ENCODE data around the gene NRP1.
"Not testable (repeated sequence)": the region's sequence is repeated elsewhere in the genome, so short reads cannot be mapped to it uniquely, and the experiment has no call there.

NRP1 gene

DNA sequence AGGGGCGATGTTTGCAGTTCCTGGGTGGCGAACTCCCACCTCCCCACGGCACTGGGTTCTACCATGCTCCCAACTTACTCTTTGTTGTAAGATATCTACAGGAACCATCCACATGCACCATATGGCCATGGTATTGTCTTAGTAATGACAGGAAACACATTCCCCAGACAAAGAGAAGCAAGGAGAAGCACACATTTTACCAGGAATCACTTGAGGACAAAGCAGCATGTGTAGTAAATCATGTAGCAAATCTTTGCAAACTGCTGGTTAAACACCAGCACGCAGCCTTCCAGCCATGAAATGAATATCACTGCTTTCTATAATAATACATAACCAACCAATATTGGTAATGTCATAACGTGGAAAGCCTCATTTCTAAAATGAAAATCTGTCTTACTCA lies 101.2 kb downstream of the NRP1 start:
- WGBS (ENCODE audit: insufficient coverage, insufficient read length) = no CpG with 5 or more reads among the region's 5 CpGs
- Histone ChIP-seq H3K9me3 (ENCODE audit: control insufficient read depth, insufficient read depth, low read length) (no peaks in the 10 kb centered on the region), H3K4me1 (ENCODE audit: control insufficient read depth, insufficient read depth, low read length) (0 out of 2 replicates have a peak, but pooled peaks cover 1% of the 10 kb centered on the region)

DNA sequence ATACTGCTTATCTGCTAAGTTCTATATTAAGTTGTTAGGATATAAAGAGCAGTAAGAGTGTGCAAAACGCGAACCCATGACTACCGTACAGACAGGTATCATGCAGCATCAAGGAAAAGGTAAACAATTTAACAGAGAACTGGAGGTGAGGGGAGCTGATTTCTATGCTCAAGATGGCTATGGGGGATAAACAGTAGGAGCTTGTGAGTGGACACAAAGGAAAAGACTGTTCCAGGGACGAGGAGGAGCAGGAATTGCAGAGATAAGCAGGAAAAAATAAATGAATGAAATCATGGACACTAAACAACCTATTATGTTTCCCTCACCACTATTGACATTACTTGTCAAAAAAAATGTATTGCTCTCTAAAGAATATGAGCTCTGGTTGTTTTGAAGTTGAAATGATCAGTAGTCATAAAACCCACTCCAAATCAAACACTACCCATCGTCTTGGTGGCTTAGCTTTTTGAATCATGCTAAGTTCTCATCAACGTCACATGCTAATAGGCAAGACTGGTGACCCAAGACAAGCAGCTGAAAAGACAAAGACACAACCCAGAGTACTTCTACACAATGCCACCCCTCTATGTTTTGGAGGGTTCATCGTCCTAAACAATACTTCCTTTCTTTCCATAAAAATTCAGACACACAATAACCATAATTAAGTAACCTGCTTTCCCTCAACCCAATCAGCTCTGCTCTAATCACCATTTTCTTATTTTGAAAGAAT lies 102.7 kb downstream of the NRP1 start:
- Histone ChIP-seq H3K4me3 (ENCODE audit: low read length) (no peak overlapping the region), H3K27ac (ENCODE audit: low read length) (no peak overlapping the region), H3K4me1 (ENCODE audit: control insufficient read depth, insufficient read depth, low read length) (0 out of 2 replicates have a peak, but pooled peaks cover 1% of the 10 kb centered on the region), H3K27me3 (ENCODE audit: control insufficient read depth, insufficient read depth, low read length) (no peaks in the 10 kb centered on the region), H3K9me3 (ENCODE audit: control insufficient read depth, insufficient read depth, low read length) (no peaks in the 10 kb centered on the region), H3K36me3 (ENCODE audit: control insufficient read depth, insufficient read depth, low read length) (no peaks in the 10 kb centered on the region)
- no CpG with 5 or more reads among the region's 7 CpGs for WGBS (ENCODE audit: insufficient coverage, insufficient read length)
- no peak for DNase-seq (ENCODE audit: low read depth, low spot score)

More for the DNA sequence above, 101.2 kb downstream of the NRP1 start:
- Histone ChIP-seq H3K27me3 (ENCODE audit: control insufficient read depth, insufficient read depth, low read length) (no peaks in the 10 kb centered on the region), H3K4me3 (ENCODE audit: low read length) (no peak overlapping the region), H3K27ac (ENCODE audit: low read length) (no peak overlapping the region), H3K36me3 (ENCODE audit: control insufficient read depth, insufficient read depth, low read length) (no peaks in the 10 kb centered on the region)
- no peak for DNase-seq (ENCODE audit: low read depth, low spot score)

DNA sequence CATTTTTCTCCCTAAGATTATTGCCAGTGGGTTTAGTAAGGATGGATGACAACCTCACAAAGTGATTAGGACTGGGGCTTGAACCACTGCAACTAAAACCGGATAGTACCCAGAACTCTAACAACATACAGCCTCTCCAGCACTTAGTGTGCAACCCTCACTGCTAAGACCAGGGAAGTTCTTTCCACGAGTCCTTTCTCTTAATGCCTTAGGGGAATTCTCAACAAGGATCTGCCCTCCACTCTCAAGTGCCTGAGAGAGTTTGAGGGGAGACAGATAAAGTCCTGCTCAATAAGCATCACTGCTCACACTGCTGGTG lies 104.6 kb downstream of the NRP1 start:
- no CpG with 5 or more reads among the region's 2 CpGs for WGBS (ENCODE audit: insufficient coverage, insufficient read length)
- no peak for DNase-seq (ENCODE audit: low read depth, low spot score)

DNA sequence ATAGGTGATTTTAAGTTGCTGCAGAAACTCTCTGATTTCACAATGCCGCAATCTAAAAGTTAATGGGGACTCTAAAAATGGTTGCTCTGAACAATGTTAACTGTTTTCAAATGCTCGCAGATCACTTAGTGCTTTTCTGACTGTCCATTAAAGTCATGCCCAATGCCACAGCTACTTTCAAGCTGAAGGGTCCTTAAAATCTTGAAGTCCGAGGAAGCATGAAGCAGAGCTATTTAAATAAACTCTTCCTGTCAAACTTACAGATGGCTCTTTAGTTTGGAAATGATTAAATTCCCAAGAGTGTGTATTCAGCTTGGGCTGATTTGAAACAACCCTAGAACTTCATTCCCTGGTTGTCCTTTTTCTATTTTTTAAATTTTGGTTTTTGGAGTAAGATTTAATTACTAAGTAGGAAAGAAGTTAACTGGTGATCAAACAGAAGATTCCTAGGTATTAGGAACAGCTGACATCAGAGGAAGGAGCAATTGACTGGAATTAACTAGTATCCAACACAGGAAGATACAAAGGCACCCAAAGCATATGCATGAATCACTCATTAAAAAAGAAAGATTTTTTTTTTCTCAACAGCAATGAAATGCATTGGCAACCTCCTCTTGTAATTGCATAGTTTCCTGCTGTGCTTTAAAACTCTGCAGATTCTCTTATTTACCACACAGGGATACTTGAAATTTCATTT lies 105.1 kb downstream of the NRP1 start:
- H3K27ac ChIP-seq (ENCODE audit: low read length) = no peak overlapping the region
- H3K36me3 ChIP-seq (ENCODE audit: control insufficient read depth, insufficient read depth, low read length) = no peaks in the 10 kb centered on the region
- DNase-seq (ENCODE audit: low read depth, low spot score) = no peak
- H3K27me3 ChIP-seq (ENCODE audit: control insufficient read depth, insufficient read depth, low read length) = no peaks in the 10 kb centered on the region
- 0 out of 2 replicates have a peak, but pooled peaks cover 1% of the 10 kb centered on the region for H3K4me1 ChIP-seq (ENCODE audit: control insufficient read depth, insufficient read depth, low read length)
- no CpG with 5 or more reads among the region's 3 CpGs for whole genome bisulfite sequencing (ENCODE audit: insufficient coverage, insufficient read length)
- no peak overlapping the region for H3K4me3 ChIP-seq (ENCODE audit: low read length)
- no peaks in the 10 kb centered on the region for H3K9me3 ChIP-seq (ENCODE audit: control insufficient read depth, insufficient read depth, low read length)

More for the DNA sequence above, 104.6 kb downstream of the NRP1 start:
- no peak overlapping the region for H3K4me3 ChIP-seq (ENCODE audit: low read length)
- H3K27me3 ChIP-seq (ENCODE audit: control insufficient read depth, insufficient read depth, low read length) = no peaks in the 10 kb centered on the region
- 0 out of 2 replicates have a peak, but pooled peaks cover 1% of the 10 kb centered on the region for H3K4me1 ChIP-seq (ENCODE audit: control insufficient read depth, insufficient read depth, low read length)
- no peaks in the 10 kb centered on the region for H3K36me3 ChIP-seq (ENCODE audit: control insufficient read depth, insufficient read depth, low read length)
- H3K9me3 ChIP-seq (ENCODE audit: control insufficient read depth, insufficient read depth, low read length) = no peaks in the 10 kb centered on the region
- H3K27ac ChIP-seq (ENCODE audit: low read length) = no peak overlapping the region

DNA sequence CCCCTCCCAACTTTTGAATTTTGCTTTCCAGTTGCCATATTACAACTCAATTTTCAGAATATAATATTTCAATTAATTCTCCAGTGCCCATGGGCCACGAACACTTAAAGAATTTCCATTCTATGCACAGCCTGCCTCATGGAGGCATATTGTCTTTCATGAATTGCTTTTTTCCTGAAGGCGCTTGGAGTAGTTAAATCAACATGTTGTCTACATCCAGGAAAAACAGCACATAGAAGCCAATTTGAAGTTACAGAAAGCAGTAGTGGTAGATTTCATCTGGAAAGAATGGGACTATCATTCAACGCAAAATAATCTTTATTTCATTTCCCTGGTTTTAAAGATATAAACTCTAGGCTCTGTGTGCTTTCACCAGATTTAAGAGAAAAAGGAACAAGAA lies 106.0 kb downstream of the NRP1 start:
- Histone ChIP-seq H3K36me3 (ENCODE audit: control insufficient read depth, insufficient read depth, low read length) (no peaks in the 10 kb centered on the region), H3K4me3 (ENCODE audit: low read length) (no peak overlapping the region), H3K4me1 (ENCODE audit: control insufficient read depth, insufficient read depth, low read length) (0 out of 2 replicates have a peak, but pooled peaks cover 1% of the 10 kb centered on the region), H3K9me3 (ENCODE audit: control insufficient read depth, insufficient read depth, low read length) (no peaks in the 10 kb centered on the region), H3K27me3 (ENCODE audit: control insufficient read depth, insufficient read depth, low read length) (no peaks in the 10 kb centered on the region), H3K27ac (ENCODE audit: low read length) (no peak overlapping the region)
- DNase-seq (ENCODE audit: low read depth, low spot score) = no peak
- WGBS (ENCODE audit: insufficient coverage, insufficient read length) = no CpG with 5 or more reads among the region's 3 CpGs

DNA sequence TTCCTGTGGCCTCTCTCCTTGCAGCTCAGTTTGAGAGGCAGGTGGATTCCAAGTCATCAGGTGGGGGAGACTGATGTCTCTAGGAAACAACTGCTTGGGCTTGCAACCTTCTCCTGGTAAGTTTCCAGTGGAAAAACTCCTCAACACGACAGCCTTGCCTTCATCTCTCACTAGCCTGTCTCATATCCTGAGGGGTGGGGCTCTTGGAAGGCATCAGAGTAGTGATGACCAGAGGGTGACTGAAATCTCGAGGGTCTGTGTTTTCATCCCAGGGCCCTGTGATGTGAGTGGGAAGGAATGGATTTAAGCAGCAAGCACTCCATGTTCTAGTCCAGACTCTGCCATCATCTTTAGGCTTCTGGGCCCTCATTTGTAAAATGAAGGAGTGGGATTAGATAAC lies 107.0 kb downstream of the NRP1 start:
- H3K27ac ChIP-seq (ENCODE audit: low read length) = no peak overlapping the region
- H3K4me1 ChIP-seq (ENCODE audit: control insufficient read depth, insufficient read depth, low read length) = 0 out of 2 replicates have a peak, but pooled peaks cover 1% of the 10 kb centered on the region
- no peak overlapping the region for H3K4me3 ChIP-seq (ENCODE audit: low read length)
- no peak for DNase-seq (ENCODE audit: low read depth, low spot score)
- no peaks in the 10 kb centered on the region for H3K36me3 ChIP-seq (ENCODE audit: control insufficient read depth, insufficient read depth, low read length)
- no CpG with 5 or more reads among the region's 2 CpGs for WGBS (ENCODE audit: insufficient coverage, insufficient read length)
- H3K9me3 ChIP-seq (ENCODE audit: control insufficient read depth, insufficient read depth, low read length) = no peaks in the 10 kb centered on the region
- H3K27me3 ChIP-seq (ENCODE audit: control insufficient read depth, insufficient read depth, low read length) = no peaks in the 10 kb centered on the region

DNA sequence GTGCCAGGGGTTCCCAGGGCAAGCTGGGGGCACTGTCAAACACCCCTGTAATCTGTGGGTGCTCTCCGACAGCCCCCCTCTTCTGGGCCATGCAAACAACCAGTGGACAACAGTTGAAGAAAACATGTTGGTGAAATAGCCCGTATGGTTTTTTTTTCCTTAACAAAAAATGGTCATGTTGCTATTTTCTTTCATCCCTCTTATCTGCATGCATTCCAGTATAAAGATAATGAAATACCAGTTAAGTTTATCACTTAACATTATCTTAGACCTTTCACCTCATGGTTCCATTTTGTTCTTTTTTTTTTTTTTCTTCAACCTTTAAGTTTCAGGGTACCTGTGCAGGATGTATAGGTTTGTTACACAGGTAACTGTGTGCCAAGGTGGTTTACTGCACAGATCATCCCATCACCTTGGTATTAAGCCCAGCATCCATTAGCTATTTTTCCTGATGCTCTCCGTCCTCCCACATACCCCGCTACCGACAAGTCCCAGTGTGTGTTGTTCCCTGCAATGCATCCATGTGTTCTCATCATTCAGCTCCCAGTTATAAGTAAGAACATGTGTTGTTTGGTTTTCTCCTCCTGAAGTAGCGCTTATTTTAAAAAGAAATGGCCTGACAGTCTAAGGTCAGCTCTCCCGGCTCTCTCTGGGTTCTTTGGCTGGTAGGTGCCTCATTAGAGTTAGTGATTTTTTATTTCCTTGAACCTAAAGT lies 110.1 kb downstream of the NRP1 start:
- Histone ChIP-seq H3K4me3 (ENCODE audit: low read length) (no peak overlapping the region), H3K9me3 (ENCODE audit: control insufficient read depth, insufficient read depth, low read length) (no peaks in the 10 kb centered on the region), H3K27me3 (ENCODE audit: control insufficient read depth, insufficient read depth, low read length) (no peaks in the 10 kb centered on the region), H3K27ac (ENCODE audit: low read length) (no peak overlapping the region), H3K4me1 (ENCODE audit: control insufficient read depth, insufficient read depth, low read length) (no peaks in the 10 kb centered on the region), H3K36me3 (ENCODE audit: control insufficient read depth, insufficient read depth, low read length) (no peaks in the 10 kb centered on the region)
- WGBS (ENCODE audit: insufficient coverage, insufficient read length) = no CpG with 5 or more reads among the region's 7 CpGs
- DNase-seq (ENCODE audit: low read depth, low spot score) = no peak

DNA sequence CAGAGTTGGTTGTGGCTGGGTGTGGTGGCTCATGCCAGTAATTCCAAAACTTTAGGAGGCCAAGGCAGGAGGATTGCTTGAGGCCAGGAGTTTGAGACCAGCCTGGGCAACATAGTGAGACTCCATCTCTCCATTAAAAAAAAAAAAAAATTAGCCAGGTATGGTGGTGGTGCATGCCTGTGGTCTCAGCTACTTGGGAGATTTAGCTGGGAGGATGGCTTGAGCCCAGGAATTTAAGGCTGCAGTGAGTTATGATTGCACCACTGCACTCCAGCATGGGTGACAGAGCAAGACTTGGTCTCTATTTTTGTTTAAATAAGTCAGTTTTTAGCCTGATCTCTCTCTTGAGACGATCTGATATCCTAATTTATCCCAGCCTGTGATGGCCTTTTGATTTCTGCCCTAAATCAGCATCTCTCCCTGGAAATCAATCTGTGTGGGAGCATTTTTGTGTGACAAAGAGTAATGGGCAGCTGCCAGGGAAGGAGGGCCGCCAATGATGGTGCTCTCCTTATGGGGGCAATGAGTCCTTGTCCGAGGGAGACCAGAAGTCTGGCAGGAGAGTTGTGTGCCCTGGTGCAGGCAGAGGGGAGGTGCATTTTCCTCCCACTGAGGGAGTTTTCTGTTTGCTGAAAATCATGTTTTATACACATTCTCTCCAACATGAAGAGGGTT lies 111.0 kb downstream of the NRP1 start:
- DNase-seq (ENCODE audit: low read depth, low spot score) = no peak
- no CpG with 5 or more reads among the region's 3 CpGs for WGBS (ENCODE audit: insufficient coverage, insufficient read length)

DNA sequence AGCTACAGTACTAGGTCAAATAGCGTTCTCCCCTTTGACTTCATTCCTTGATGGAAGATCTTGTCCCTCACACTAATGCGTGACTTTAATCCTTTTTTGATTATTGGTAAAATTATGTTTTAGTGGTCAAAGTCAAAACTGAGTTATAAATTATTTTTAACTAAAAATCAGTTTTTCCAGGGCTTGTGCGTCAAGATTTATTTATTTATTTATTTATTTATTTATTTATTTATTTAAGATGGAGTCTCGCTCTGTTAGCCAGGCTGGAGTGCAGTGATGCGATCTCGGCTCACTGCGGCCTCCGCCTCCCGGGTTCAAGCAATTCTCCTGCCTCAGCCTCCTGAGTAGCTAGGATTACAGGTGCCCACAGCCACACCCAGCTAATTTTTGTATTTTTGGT lies 112.2 kb downstream of the NRP1 start:
- not testable (repeated sequence) for H3K36me3 ChIP-seq (ENCODE audit: control insufficient read depth, insufficient read depth, low read length); H3K27ac ChIP-seq (ENCODE audit: low read length)
- no CpG with 5 or more reads among the region's 9 CpGs for WGBS (ENCODE audit: insufficient coverage, insufficient read length)

More for the DNA sequence above, 111.0 kb downstream of the NRP1 start:
- no peaks in the 10 kb centered on the region for H3K36me3 ChIP-seq (ENCODE audit: control insufficient read depth, insufficient read depth, low read length)
- H3K27me3 ChIP-seq (ENCODE audit: control insufficient read depth, insufficient read depth, low read length) = no peaks in the 10 kb centered on the region
- H3K4me3 ChIP-seq (ENCODE audit: low read length) = no peak overlapping the region
- no peaks in the 10 kb centered on the region for H3K4me1 ChIP-seq (ENCODE audit: control insufficient read depth, insufficient read depth, low read length)
- H3K27ac ChIP-seq (ENCODE audit: low read length) = no peak overlapping the region
- no peaks in the 10 kb centered on the region for H3K9me3 ChIP-seq (ENCODE audit: control insufficient read depth, insufficient read depth, low read length)

DNA sequence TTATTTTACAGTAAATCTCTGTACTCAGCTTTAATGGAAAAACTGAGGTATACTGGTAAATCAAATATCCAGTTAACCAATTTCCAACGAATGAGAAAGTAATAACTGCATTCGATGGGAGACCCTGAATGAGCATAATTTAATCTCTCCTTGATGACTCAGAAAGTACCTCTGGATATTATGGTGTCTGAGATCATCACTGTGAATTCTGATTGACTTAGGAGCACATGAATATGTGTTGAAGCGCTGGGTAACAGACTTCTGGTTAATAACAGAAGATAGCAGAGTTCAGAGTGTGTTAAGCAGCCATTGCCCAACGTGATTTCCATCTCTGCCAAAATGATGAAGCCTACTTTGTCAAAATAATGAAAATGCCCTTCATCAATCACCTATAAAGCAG lies 116.6 kb downstream of the NRP1 start:
- H3K27me3 ChIP-seq (ENCODE audit: control insufficient read depth, insufficient read depth, low read length) = no peaks in the 10 kb centered on the region
- WGBS (ENCODE audit: insufficient coverage, insufficient read length) = no CpG with 5 or more reads among the region's 4 CpGs
- H3K4me1 ChIP-seq (ENCODE audit: control insufficient read depth, insufficient read depth, low read length) = no peaks in the 10 kb centered on the region
- no peaks in the 10 kb centered on the region for H3K9me3 ChIP-seq (ENCODE audit: control insufficient read depth, insufficient read depth, low read length)
- DNase-seq (ENCODE audit: low read depth, low spot score) = no peak
- H3K4me3 ChIP-seq (ENCODE audit: low read length) = no peak overlapping the region
- no peaks in the 10 kb centered on the region for H3K36me3 ChIP-seq (ENCODE audit: control insufficient read depth, insufficient read depth, low read length)
- no peak overlapping the region for H3K27ac ChIP-seq (ENCODE audit: low read length)

More for the DNA sequence above, 112.2 kb downstream of the NRP1 start:
- H3K4me1 ChIP-seq (ENCODE audit: control insufficient read depth, insufficient read depth, low read length); H3K4me3 ChIP-seq (ENCODE audit: low read length); H3K9me3 ChIP-seq (ENCODE audit: control insufficient read depth, insufficient read depth, low read length); DNase-seq (ENCODE audit: low read depth, low spot score); H3K27me3 ChIP-seq (ENCODE audit: control insufficient read depth, insufficient read depth, low read length): not testable (repeated sequence)
